Natural killer cell (primary cell): ENCODE results near the gene ZNF683. TPM values are rescaled to one million over a fixed set of nuclear protein-coding genes. Genes with fewer than 3 reads are reported as not detected.
"Not testable (repeated sequence)": the region's sequence is repeated elsewhere in the genome, so short reads cannot be mapped to it uniquely, and the experiment has no call there.

ENCODE experiments used
- ATAC-seq, 3 donors: fragments of 150-1000 bp in 2 of 3; fragments of 200-7000 bp in 1 of 3; cut with Tn5 transposase; 1 replicate in 1 of 3; 2 replicates in 2 of 3; pipeline ENCODE4 v1.10.0; 2021; ENCODE audit warnings: mild to moderate bottlenecking in 2 of 3, moderate library complexity in 2 of 3
- DNase-seq, 2 donors: peaks; one replicate each; pipeline versions ENCODE4 v3.0.0 to v3.0.0-alpha.2; 2013 to 2021; ENCODE audit warnings: mixed read lengths in 1 of 2
- H3K27ac ChIP-seq: one replicate; pipeline ENCODE4 v1.5.1; 2013; ENCODE audit warnings: mild to moderate bottlenecking, low read length
- H3K27me3 ChIP-seq: one replicate; pipeline ENCODE4 v1.6.1; 2013; ENCODE audit warnings: low read length; ENCODE audit not compliant: control insufficient read depth, insufficient read depth
- H3K36me3 ChIP-seq: one replicate; pipeline ENCODE4 v1.6.1; 2013; ENCODE audit warnings: low read length; ENCODE audit not compliant: control insufficient read depth, insufficient read depth
- H3K4me1 ChIP-seq: one replicate; pipeline ENCODE4 v1.6.1; 2013; ENCODE audit warnings: low read length; ENCODE audit not compliant: control insufficient read depth, insufficient read depth
- H3K4me3 ChIP-seq: one replicate; pipeline ENCODE4 v1.5.1; 2013; ENCODE audit warnings: low read length
- H3K9me3 ChIP-seq: one replicate; pipeline ENCODE4 v1.6.1; 2013; ENCODE audit warnings: low read length; ENCODE audit not compliant: control insufficient read depth, insufficient read depth
- H3K27ac Mint-ChIP-seq, 2 donors: one replicate each; pipeline ENCODE4 v1.8.0; 2022; ENCODE audit warnings: mild to moderate bottlenecking in 2 of 2, mixed read lengths in 2 of 2, moderate library complexity in 1 of 2
- H3K27me3 Mint-ChIP-seq, 2 donors: one replicate each; pipeline ENCODE4 v1.8.0; 2022; ENCODE audit warnings: low read depth in 2 of 2, mixed read lengths in 2 of 2
- H3K36me3 Mint-ChIP-seq: one replicate; pipeline ENCODE4 v1.8.0; 2022; ENCODE audit warnings: mixed read lengths
- H3K4me1 Mint-ChIP-seq, 2 donors: one replicate each; pipeline ENCODE4 v1.8.0; 2022; ENCODE audit warnings: mixed read lengths in 2 of 2
- H3K4me3 Mint-ChIP-seq: one replicate; pipeline ENCODE4 v1.8.0; 2022; ENCODE audit warnings: mild to moderate bottlenecking, moderate library complexity, mixed read lengths
- H3K9me3 Mint-ChIP-seq, 2 donors: one replicate each; pipeline ENCODE4 v1.8.0; 2022; ENCODE audit warnings: mixed read lengths in 2 of 2
- CTCF ChIP-seq: fragments of 200-600 bp; IDR thresholded peaks from one replicate; pipeline ENCODE4 v1.8.0; 2022; ENCODE audit warnings: antibody characterized with exemption
- WGBS: methylation state at CpG from one replicate; pipeline ENCODE4 v1.1.7; 2013; ENCODE audit warnings: missing lambda C conversion rate; ENCODE audit not compliant: insufficient coverage; 5-methylcytosine and 5-hydroxymethylcytosine counted together
- intact Hi-C: fragments of 100-400 bp; cut with micrococcal nuclease; formaldehyde crosslinking; loops from one replicate; pipeline ENCODE4 v1.14.2; 2022
- total RNA-seq, 4 donors: library from RNA; stranded (reverse); fragments of 120-200 nt in 1 of 4; gene quantifications; one replicate each; pipeline versions ENCODE4 v1.2.3 to v1.2.4, GENCODE V29; 2013 to 2022

ZNF683 gene
- total RNA-seq, 3 donors from 2014 or later (not counting 1 experiment from before 2014, with no cell fraction given) = 9.6 to 38.2 (median 19.7) TPM

- Mint-ChIP-seq H3K9me3 (peaks cover 0 to 3% of the 10 kb centered on the region in 2 donors), H3K4me1 (peaks cover 77% of the 10 kb centered on the region in 2 donors), H3K27me3 (peaks cover 4 to 6% of the 10 kb centered on the region in 2 donors), H3K36me3 (no peaks in the 10 kb centered on the region), H3K4me3 (peak overlapping the region; percentile 83), H3K27ac (peak overlapping the region in 1 of 2 donors; percentile 93)
- Histone ChIP-seq H3K4me3 (no peak overlapping the region), H3K27ac (no peak overlapping the region), H3K36me3 (no peaks in the 10 kb centered on the region), H3K27me3 (no peaks in the 10 kb centered on the region), H3K9me3 (no peaks in the 10 kb centered on the region), H3K4me1 (peaks cover 87% of the 10 kb centered on the region)
- DNase-seq (no peak), ATAC-seq (no peak)
- no peak for TF ChIP-seq CTCF
- 89% methylated on average over 4 of the region's 4 CpGs for WGBS
- intact Hi-C loops = loop anchor here (5.0 to 10.0 kb wide), 4 partner anchors 61 to 409 kb away; partner anchors contain the start of genes CD52 and PIGV
Observed at GRCh38 chr1:26376050-26376449, 3.5 kb upstream of the ZNF683 start.

- H3K27ac ChIP-seq = no peak overlapping the region
- 14% methylated on average over 6 of the region's 6 CpGs for WGBS
- intact Hi-C loops = loop anchor here (5.0 to 10.0 kb wide), 4 partner anchors 60 to 410 kb away; partner anchors contain the start of genes CD52 and PIGV
- H3K4me3 ChIP-seq = no peak overlapping the region
- no peaks in the 10 kb centered on the region for H3K36me3 Mint-ChIP-seq
- peak overlapping the region; percentile 83 to 93 for H3K27ac Mint-ChIP-seq
- TF ChIP-seq CTCF = no peak
- peak in 1 of 2 donors; percentile 53 for DNase-seq
- H3K9me3 Mint-ChIP-seq = peaks cover 0 to 3% of the 10 kb centered on the region in 2 donors
- H3K9me3 ChIP-seq = no peaks in the 10 kb centered on the region
- ATAC-seq = no peak
- no peaks in the 10 kb centered on the region for H3K27me3 ChIP-seq
- H3K36me3 ChIP-seq = no peaks in the 10 kb centered on the region
- peak overlapping the region; percentile 83 for H3K4me3 Mint-ChIP-seq
- H3K4me1 ChIP-seq = peaks cover 96% of the 10 kb centered on the region
- H3K27me3 Mint-ChIP-seq = peaks cover under 1 to 12% of the 10 kb centered on the region in 2 donors
- H3K4me1 Mint-ChIP-seq = peaks cover 83% of the 10 kb centered on the region in 2 donors
Observed at GRCh38 chr1:26375081-26375480, 2.5 kb upstream of the ZNF683 start.

GRCh38 chr1:26374361-26374760 lies 1.8 kb upstream of the ZNF683 start:
- intact Hi-C loops = loop anchor here (10.0 kb wide), 2 partner anchors 60 to 410 kb away; partner anchors contain the start of genes CD52 and PIGV
- H3K27me3 Mint-ChIP-seq = peaks cover 0 to 12% of the 10 kb centered on the region in 2 donors
- Histone ChIP-seq H3K4me1 (peaks cover 96% of the 10 kb centered on the region), H3K27ac (peak overlapping the region; percentile 11)
- peak overlapping the region; percentile 83 for H3K4me3 Mint-ChIP-seq
- H3K9me3 ChIP-seq, H3K4me3 ChIP-seq, H3K36me3 ChIP-seq, DNase-seq, ATAC-seq, H3K36me3 Mint-ChIP-seq, H3K9me3 Mint-ChIP-seq, H3K27me3 ChIP-seq: not testable (repeated sequence)
- 79% methylated on average over 2 of the region's 2 CpGs for WGBS
- peak overlapping the region; percentile 83 to 93 for H3K27ac Mint-ChIP-seq
- H3K4me1 Mint-ChIP-seq = peaks cover 88% of the 10 kb centered on the region in 2 donors

- Mint-ChIP-seq H3K27me3 (peaks cover 0 to 12% of the 10 kb centered on the region in 2 donors), H3K4me1 (peaks cover 85% of the 10 kb centered on the region in 2 donors), H3K36me3 (no peaks in the 10 kb centered on the region), H3K9me3 (peaks cover 0 to 3% of the 10 kb centered on the region in 2 donors), H3K27ac (peak overlapping the region; percentile 78 to 83), H3K4me3 (peak overlapping the region; percentile 83)
- Histone ChIP-seq H3K4me1 (peaks cover 96% of the 10 kb centered on the region), H3K36me3 (no peaks in the 10 kb centered on the region), H3K4me3 (no peak overlapping the region), H3K9me3 (no peaks in the 10 kb centered on the region), H3K27me3 (no peaks in the 10 kb centered on the region), H3K27ac (no peak overlapping the region)
- intact Hi-C loops = loop anchor here (10.0 kb wide), 2 partner anchors 59 to 411 kb away; partner anchors contain the start of genes CD52 and PIGV
- TF ChIP-seq CTCF = no peak
- DNase-seq (no peak), ATAC-seq (no peak)
- WGBS = 33% methylated on average over 2 of the region's 2 CpGs
Observed at GRCh38 chr1:26373789-26374188, 1.2 kb upstream of the ZNF683 start.
